Esophagus squamous epithelium (tissue), 5 donors: ENCODE data around the gene MAML3. TPM values are rescaled to one million over a fixed set of nuclear protein-coding genes. Genes with fewer than 3 reads are reported as not detected.
"Not testable (repeated sequence)": the region's sequence is repeated elsewhere in the genome, so short reads cannot be mapped to it uniquely, and the experiment has no call there.

ENCODE experiments used
- DNase-seq: peaks from one replicate; lab custom pipeline; 2025; lab: John Stamatoyannopoulos, UW
- H3K27ac ChIP-seq, 4 donors: fragments of 200-600 bp; sonication (generic); one replicate each; pipeline ENCODE4 v1.5.1; 2016 to 2019; ENCODE audit warnings: mild to moderate bottlenecking in 1 of 4
- H3K27me3 ChIP-seq, 4 donors: fragments of 200-600 bp; sonication (generic); 1 replicate in 3 of 4; 2 replicates in 1 of 4; pipeline versions ENCODE4 v1.5.1 to v1.6.0; 2017 to 2021; ENCODE audit warnings: antibody characterized with exemption in 1 of 4
- H3K36me3 ChIP-seq, 3 donors: fragments of 200-600 bp; sonication (generic); one replicate each; pipeline ENCODE4 v1.5.1; 2016 to 2019
- H3K4me1 ChIP-seq, 3 donors: fragments of 200-600 bp; sonication (generic); one replicate each; pipeline ENCODE4 v1.5.1; 2017 to 2019
- H3K4me3 ChIP-seq, 4 donors: fragments of 200-600 bp; sonication (generic); 1 replicate in 3 of 4; 2 replicates in 1 of 4; pipeline ENCODE4 v1.5.1; 2016 to 2019; ENCODE audit warnings: mild to moderate bottlenecking in 2 of 4, moderate library complexity in 1 of 4
- H3K9me3 ChIP-seq, 3 donors: fragments of 200-600 bp; sonication (generic); one replicate each; pipeline ENCODE4 v1.5.1; 2016 to 2019
- POLR2A ChIP-seq, 4 donors: fragments of 450-650 bp; IDR thresholded peaks; one replicate each; pipeline ENCODE4 v1.6.1; 2017; ENCODE audit warnings: antibody characterized with exemption in 4 of 4, mild to moderate bottlenecking in 4 of 4, moderate library complexity in 3 of 4
- WGBS, 2 donors: methylation state at CpG; one replicate each; pipeline ENCODE4 v1.1.5; 2018; 5-methylcytosine and 5-hydroxymethylcytosine counted together
- intact Hi-C: fragments of 100-400 bp; cut with DNase I; formaldehyde crosslinking; loops from one replicate; pipeline ENCODE4 v1.15.0; 2022
- total RNA-seq, 4 donors: library from RNA; depleted of rRNA; stranded (reverse); fragments of >200 nt; gene quantifications; one replicate each; pipeline ENCODE4 v1.1.0, GENCODE V29; 2016
- TF ChIP-seq, protein P1 (sequence below), 6 experiments: fragments of 450-650 bp in 4 of 6; fragments of 200-600 bp in 2 of 6; sonication (generic) in 2 of 6; IDR thresholded peaks; one replicate each; pipeline ENCODE4 v1.5.1; 2016 to 2019; ENCODE audit warnings: antibody characterized with exemption in 6 of 6, mild to moderate bottlenecking in 4 of 6, moderate library complexity in 4 of 6
- donor health status: DM: yes; HTN: yes; CAD: no.

Gene MAML3
- total RNA-seq, 4 donors from 2014 or later: 6.9 to 14.2 (median 8.9) TPM

GRCh38 chr4:139951021-139951420 lies 203.0 kb downstream of the MAML3 start:
- Histone ChIP-seq H3K27ac (peak overlapping the region in 1 of 4 donors; percentile 22), H3K36me3 (no peaks in the 10 kb centered on the region), H3K9me3 (no peaks in the 10 kb centered on the region), H3K4me1 (peaks cover 0 to 27% (median 18%) of the 10 kb centered on the region in 3 donors), H3K27me3 (no peaks in the 10 kb centered on the region), H3K4me3 (no peak overlapping the region)
- TF ChIP-seq, protein P1, sequence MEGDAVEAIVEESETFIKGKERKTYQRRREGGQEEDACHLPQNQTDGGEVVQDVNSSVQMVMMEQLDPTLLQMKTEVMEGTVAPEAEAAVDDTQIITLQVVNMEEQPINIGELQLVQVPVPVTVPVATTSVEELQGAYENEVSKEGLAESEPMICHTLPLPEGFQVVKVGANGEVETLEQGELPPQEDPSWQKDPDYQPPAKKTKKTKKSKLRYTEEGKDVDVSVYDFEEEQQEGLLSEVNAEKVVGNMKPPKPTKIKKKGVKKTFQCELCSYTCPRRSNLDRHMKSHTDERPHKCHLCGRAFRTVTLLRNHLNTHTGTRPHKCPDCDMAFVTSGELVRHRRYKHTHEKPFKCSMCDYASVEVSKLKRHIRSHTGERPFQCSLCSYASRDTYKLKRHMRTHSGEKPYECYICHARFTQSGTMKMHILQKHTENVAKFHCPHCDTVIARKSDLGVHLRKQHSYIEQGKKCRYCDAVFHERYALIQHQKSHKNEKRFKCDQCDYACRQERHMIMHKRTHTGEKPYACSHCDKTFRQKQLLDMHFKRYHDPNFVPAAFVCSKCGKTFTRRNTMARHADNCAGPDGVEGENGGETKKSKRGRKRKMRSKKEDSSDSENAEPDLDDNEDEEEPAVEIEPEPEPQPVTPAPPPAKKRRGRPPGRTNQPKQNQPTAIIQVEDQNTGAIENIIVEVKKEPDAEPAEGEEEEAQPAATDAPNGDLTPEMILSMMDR (IDR thresholded peaks at IDR 0.05): no peak
- TF ChIP-seq POLR2A (IDR thresholded peaks at IDR 0.05): no peak
- intact Hi-C loops: no loop called here
- DNase-seq: no peak
- 42 to 75% methylated on average over 2 of the region's 2 CpGs for WGBS, 2 donors

GRCh38 chr4:139950568-139950967 lies 203.4 kb downstream of the MAML3 start:
- Histone ChIP-seq H3K4me3 (no peak overlapping the region), H3K27ac (peak overlapping the region in 1 of 4 donors; percentile 22), H3K27me3 (no peaks in the 10 kb centered on the region), H3K4me1 (peaks cover 0 to 22% (median 14%) of the 10 kb centered on the region in 3 donors), H3K36me3 (no peaks in the 10 kb centered on the region), H3K9me3 (no peaks in the 10 kb centered on the region)
- TF ChIP-seq, protein P1 (IDR thresholded peaks at IDR 0.05): no peak
- no peak for TF ChIP-seq POLR2A (IDR thresholded peaks at IDR 0.05)
- whole genome bisulfite sequencing, 2 donors: 37 to 86% methylated on average over 4 to 5 of the region's 5 CpGs
- intact Hi-C loops: no loop called here
- DNase-seq: no peak

- H3K27me3 ChIP-seq, intact Hi-C loops, H3K36me3 ChIP-seq, H3K27ac ChIP-seq, DNase-seq, H3K4me3 ChIP-seq, H3K9me3 ChIP-seq: not testable (repeated sequence)
- 76 to 84% methylated on average over 2 of the region's 2 CpGs for WGBS, 2 donors
- peaks cover 0 to 33% (median 14%) of the 10 kb centered on the region in 3 donors for H3K4me1 ChIP-seq
Measured at GRCh38 chr4:139944916-139945315, 209.1 kb downstream of the MAML3 start.

DNA sequence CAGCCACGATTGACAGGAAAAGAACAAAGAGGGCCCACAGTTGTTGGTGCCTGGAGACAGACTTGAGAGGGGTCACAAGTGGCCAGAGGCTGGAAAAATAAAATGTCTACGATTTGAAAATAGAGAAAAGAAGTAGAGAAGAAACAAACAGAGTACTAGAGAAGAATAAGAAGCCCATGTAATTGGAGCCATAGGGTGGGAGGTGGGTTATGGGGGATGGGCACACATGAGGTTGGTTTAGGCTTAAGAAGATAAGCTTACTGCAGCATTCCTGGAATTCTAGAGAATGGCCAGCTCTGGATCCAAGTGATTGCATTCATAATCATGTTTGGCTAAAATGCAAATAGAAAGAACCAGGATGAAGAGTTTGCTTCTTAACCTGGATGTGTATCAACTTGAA lies 210.7 kb downstream of the MAML3 start:
- no peak for TF ChIP-seq POLR2A (IDR thresholded peaks at IDR 0.05)
- TF ChIP-seq, protein P1 (IDR thresholded peaks at IDR 0.05): no peak
- no peaks in the 10 kb centered on the region for H3K9me3 ChIP-seq
- no peak for DNase-seq
- H3K4me3 ChIP-seq: no peak overlapping the region
- no peaks in the 10 kb centered on the region for H3K27me3 ChIP-seq
- no peak overlapping the region for H3K27ac ChIP-seq
- intact Hi-C loops: no loop called here
- no peaks in the 10 kb centered on the region for H3K36me3 ChIP-seq
- WGBS, 2 donors: 43 to 55% methylated on average over 2 of the region's 2 CpGs
- peaks cover 0 to 33% (median 14%) of the 10 kb centered on the region in 3 donors for H3K4me1 ChIP-seq

GRCh38 chr4:139942241-139942640 lies 211.7 kb downstream of the MAML3 start:
- no peak for TF ChIP-seq POLR2A (IDR thresholded peaks at IDR 0.05)
- TF ChIP-seq, protein P1 (IDR thresholded peaks at IDR 0.05): no peak
- Histone ChIP-seq H3K27ac (no peak overlapping the region), H3K27me3 (no peaks in the 10 kb centered on the region), H3K4me3 (no peak overlapping the region), H3K9me3 (no peaks in the 10 kb centered on the region), H3K4me1 (peaks cover 0 to 22% (median 12%) of the 10 kb centered on the region in 3 donors), H3K36me3 (no peaks in the 10 kb centered on the region)
- intact Hi-C loops: no loop called here
- 93 to 96% methylated on average over 3 of the region's 3 CpGs for WGBS, 2 donors
- no peak for DNase-seq

GRCh38 chr4:139940600-139940999 lies 213.4 kb downstream of the MAML3 start:
- no peaks in the 10 kb centered on the region for H3K27me3 ChIP-seq
- WGBS, 2 donors: 94 to 97% methylated on average over 2 of the region's 2 CpGs
- no peak overlapping the region for H3K4me3 ChIP-seq
- H3K9me3 ChIP-seq: no peaks in the 10 kb centered on the region
- DNase-seq: no peak
- H3K27ac ChIP-seq: no peak overlapping the region
- intact Hi-C loops: no loop called here
- no peaks in the 10 kb centered on the region for H3K36me3 ChIP-seq
- TF ChIP-seq, protein P1 (IDR thresholded peaks at IDR 0.05): no peak
- no peak for TF ChIP-seq POLR2A (IDR thresholded peaks at IDR 0.05)
- peaks cover 0 to 12% (median 0%) of the 10 kb centered on the region in 3 donors for H3K4me1 ChIP-seq
